A549 treated with DMSO at 1 μM for 4 hours (cell line): ENCODE results near the gene GPR89B. TPM values are rescaled to one million over a fixed set of nuclear protein-coding genes. Genes with fewer than 3 reads are reported as not detected.

Experiments
- total RNA-seq: library from RNA; stranded (reverse); fragments of 200-300 nt; extraction: Qiagen RNA extraction; gene quantifications from 5 replicates; pipeline ENCODE4 v1.2.3, GENCODE V29; 2022; ENCODE audit warnings: low read depth

Gene GPR89B
- 3.5 to 5.5 TPM (median 4.1 TPM) in 5 replicates for total RNA-seq

GRCh38 chr1:147928236-147929132 lies at the start of gene GPR89B:
TSS of gene GPR89B (plus strand) at chr1:147928420. CDS start at chr1:147928537, 117 bp downstream.

GRCh38 chr1:147902253-147902845 lies 25.9 kb upstream of the GPR89B start, which contains the start of gene GJA8:
TSS of gene GJA8 (plus strand) at chr1:147902795. CDS start at chr1:147907956, 5,161 bp downstream.

Other genes with a start within 250 kb of the GPR89B start
- not detected in 5 replicates for gene GJA5, start 167.8 kb upstream of the GPR89B start, total RNA-seq
- gene GJA8, start 25.6 kb upstream of the GPR89B start, total RNA-seq, result not detected in 5 replicates
- 4.5 to 5.1 TPM (median 5.0 TPM) in 5 replicates for gene NBPF11, start 223.9 kb downstream of the GPR89B start, total RNA-seq